Inferior parietal cortex (tissue), 1 donor: ENCODE data around the gene SMARCD1.

ENCODE experiments used
- DNase-seq: peaks from one replicate; pipeline ENCODE4 v3.0.0-alpha.2; 2016; ENCODE audit errors: extremely low spot score

SMARCD1 gene

GRCh38 chr12:50104417-50105366 lies 19.6 kb downstream of the SMARCD1 start:
- no peak for DNase-seq

GRCh38 chr12:50105913-50106450 lies 20.8 kb downstream of the SMARCD1 start:
- DNase-seq: no peak

- DNase-seq: no peak
These were observed 21.8 kb downstream of the SMARCD1 start for GRCh38 chr12:50106907-50107306.

- DNase-seq: no peak
These were observed 22.5 kb downstream of the SMARCD1 start for GRCh38 chr12:50107416-50108268.

GRCh38 chr12:50109319-50109718 lies 24.2 kb downstream of the SMARCD1 start:
- DNase-seq: no peak

GRCh38 chr12:50110127-50110761 lies 25.1 kb downstream of the SMARCD1 start:
- DNase-seq: no peak

- no peak for DNase-seq
These were observed 25.7 kb downstream of the SMARCD1 start for GRCh38 chr12:50110762-50111351.

- no peak for DNase-seq
These were observed 26.2 kb downstream of the SMARCD1 start for GRCh38 chr12:50111395-50111692.

- peak; percentile 100 for DNase-seq
These were observed 26.7 kb downstream of the SMARCD1 start, which contains the start of gene COX14 for GRCh38 chr12:50111693-50112455. COX14 (plus strand) TSS chr12:50112236; CDS start chr12:50120044, 7,808 bp downstream.

- DNase-seq: no peak
These were observed 27.5 kb downstream of the SMARCD1 start for GRCh38 chr12:50112456-50113218.

GRCh38 chr12:50117057-50117622 lies 32.0 kb downstream of the SMARCD1 start:
- DNase-seq: no peak

- DNase-seq: no peak
These were observed 34.2 kb downstream of the SMARCD1 start for GRCh38 chr12:50119387-50119786.

- no peak for DNase-seq
These were observed 35.4 kb downstream of the SMARCD1 start for GRCh38 chr12:50120521-50120920.

GRCh38 chr12:50120953-50121352 lies 35.8 kb downstream of the SMARCD1 start:
- no peak for DNase-seq

GRCh38 chr12:50121641-50122040 lies 36.5 kb downstream of the SMARCD1 start:
- no peak for DNase-seq

- DNase-seq: no peak
These were observed 38.1 kb downstream of the SMARCD1 start for GRCh38 chr12:50123203-50123602.

- DNase-seq: no peak
These were observed 42.4 kb downstream of the SMARCD1 start for GRCh38 chr12:50127546-50127945.

GRCh38 chr12:50129290-50129689 lies 44.1 kb downstream of the SMARCD1 start:
- DNase-seq: no peak

- DNase-seq: peak; percentile 67
These were observed 47.5 kb downstream of the SMARCD1 start for GRCh38 chr12:50132505-50133135.
